GM18507 (cell line): ENCODE data around the gene NINL.

ENCODE experiments used
- DNase-seq: peaks from one replicate; pipeline ENCODE4 v3.0.0; 2011; ENCODE audit warnings: low read depth; ENCODE audit not compliant: insufficient read length; ENCODE audit errors: extremely low spot score
- FAIRE-seq: peaks from 2 replicates; lab custom pipeline; 2011; peaks lifted over from hg19 to GRCh38; lab: Jason Lieb, UNC

NINL gene

DNA sequence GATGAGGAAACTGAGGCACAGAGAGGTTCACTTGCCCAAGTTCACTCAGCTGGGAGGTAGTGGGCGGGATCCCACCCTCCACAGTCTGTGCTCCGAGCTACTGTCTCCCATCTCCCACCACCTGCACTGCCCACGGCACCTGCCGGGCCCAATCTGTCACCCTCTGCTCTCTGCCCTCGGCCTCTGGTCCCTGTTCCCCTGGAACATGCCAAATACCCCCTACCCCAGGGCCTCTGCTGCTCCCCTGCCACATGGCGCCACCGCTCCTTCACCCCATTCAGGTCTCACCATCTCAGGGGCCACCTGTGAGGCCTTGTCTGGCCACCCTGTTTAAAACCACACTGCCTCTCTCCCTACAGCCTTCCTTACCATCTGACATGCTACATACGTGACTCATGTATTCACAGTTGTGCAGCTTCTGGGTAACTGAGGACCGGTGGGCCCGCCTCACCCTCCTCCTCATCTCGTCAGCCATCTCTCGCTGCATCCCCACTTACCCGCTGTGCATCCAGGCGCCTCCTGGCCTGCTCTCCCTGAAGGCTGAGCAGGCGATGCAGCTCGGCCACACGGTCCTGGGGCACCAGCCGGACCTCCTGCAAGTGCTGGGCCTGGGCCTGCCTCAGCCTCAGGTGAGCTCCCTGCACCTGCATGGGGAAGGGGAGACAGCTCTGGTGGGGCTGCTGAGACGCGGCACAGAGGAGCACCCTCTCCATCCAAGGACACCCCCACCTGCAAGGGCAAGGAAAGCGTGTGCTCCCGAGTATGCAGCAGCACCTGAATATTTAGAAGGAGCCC, 127.2 kb downstream of the NINL start:
- FAIRE-seq, result no peak

DNA sequence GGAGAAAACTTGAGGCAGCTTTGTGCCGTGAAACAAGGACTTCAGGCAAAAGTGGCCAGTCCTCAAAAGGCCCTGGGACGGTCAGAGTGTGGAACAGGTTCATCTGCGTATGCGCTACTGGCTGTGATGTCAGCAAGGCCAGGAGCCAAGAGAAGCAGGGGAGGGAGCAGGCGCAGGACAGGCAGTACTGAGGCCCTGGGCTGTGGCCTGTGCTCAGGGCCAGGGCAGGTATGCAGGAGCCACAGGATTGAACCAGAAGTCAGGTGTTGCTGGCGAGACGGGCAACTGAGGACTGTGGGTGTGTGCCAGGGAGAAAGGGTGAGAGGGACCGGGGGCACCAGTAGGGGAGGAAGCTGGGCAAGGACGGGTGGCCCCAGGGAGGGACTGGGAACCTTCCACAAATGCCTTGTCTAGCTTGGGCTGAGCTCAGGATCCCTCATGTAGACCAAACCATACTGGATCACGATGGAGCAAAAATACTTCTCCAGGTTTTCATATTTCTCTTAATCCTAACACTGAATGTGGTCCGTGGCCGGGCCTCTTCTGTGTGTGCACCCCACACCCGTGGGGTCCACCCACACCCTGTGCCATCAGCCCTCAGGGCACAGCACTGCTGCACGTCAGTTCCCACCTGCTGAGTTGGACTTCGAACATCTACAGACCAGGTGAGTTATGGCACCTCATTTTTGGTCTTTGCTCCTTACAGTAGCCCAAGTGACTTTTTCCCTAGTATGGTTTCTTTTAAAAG, 131.0 kb downstream of the NINL start:
- DNase-seq (no peak), FAIRE-seq (no peak)

More for the DNA sequence above, 127.2 kb downstream of the NINL start:
- no peak for DNase-seq

DNA sequence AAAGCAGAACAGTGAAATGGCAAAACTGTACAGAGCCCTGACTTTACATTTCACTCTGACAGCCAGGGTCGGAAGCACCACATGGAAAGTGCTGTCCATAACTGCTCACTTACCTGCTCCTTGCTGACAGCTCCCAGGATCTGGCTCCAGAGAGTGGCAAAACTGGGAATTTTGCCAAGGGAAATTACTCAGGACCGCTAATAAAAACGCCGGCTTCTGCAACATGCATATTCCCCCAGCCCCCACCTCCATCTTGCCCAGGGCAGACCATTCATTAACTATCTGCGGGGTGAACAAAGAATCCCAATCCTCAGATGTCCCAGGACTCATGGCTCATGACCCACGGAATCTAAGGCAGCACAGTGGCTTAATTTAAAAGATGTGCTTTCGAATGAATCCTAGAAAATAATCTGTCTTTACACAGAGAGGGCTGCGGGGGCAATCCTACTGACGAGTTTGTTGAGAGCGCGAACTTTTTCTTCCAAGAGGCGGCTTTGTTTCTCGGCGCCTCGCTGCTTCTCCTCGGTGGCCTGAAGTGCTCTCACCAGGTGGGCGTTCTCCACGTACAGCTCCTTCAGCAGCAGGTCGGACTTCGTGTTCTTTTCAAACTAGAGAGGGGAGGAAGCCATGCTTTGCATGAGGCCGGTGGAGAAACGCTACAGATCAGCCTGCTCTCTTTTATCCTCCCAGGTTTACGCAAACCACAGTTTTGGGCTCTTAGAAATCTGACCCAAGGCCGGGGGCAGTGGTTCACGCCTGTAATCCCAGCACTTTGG, 132.1 kb downstream of the NINL start:
- FAIRE-seq, result no peak
- no peak for DNase-seq

DNA sequence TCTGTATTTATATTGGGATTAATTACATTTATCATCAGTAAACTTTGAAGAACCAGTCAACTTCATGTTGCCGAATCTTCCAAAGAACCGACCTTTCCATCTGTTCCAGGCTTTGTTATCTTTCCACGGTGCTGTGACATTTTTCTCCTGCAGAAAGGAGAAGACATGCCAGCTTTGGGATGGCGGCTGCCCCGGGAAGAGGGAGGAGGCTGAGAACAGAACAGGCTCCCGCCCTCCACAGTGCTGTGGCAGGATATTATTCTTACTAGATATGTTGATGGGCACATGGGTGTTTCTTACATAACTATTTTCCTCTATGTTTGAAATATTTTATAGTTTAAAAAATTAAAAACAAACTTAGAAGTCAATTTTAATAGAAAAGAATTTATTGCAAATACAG, 133.0 kb downstream of the NINL start:
- FAIRE-seq (no peak), DNase-seq (no peak)

DNA sequence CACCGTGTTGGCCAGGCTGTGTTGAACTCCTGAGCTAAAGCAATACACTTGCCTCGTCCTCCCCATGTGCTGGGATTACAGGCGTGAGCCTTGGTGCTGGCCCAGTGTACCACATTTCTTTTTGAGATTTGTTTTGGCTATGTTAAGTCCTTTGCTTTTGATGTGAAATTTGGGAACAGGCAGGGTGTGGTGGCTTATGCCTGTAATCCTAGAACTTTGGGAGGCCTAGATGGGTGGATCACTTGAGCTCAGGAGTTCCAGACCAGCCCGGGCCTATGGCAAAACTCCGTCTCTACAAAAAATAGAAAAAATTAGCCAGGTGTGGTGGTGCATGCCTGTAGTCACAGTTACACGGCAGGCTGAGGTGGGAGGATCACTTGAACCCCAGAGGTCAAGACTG, 137.7 kb downstream of the NINL start:
- no peak for FAIRE-seq
- DNase-seq, result no peak

DNA sequence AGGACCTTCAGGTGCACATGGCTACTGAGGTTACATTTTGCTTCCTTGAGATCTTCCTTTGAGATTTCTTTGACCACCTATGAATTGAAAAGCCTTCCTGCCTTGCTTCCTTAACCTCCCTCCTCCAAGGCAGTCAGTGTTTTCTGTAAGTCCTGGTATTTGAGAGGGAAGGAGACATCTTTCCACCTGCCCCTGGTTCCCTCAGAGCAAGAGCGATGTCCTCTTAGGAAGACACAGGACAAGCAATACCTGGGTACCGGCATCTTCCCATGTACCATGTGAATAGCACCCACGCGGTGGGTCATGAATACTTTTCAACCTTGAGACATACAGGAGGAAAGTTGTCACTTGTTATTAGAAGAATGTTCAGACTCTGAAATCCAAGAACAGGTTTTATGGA, 140.8 kb downstream of the NINL start:
- DNase-seq (no peak), FAIRE-seq (no peak)

DNA sequence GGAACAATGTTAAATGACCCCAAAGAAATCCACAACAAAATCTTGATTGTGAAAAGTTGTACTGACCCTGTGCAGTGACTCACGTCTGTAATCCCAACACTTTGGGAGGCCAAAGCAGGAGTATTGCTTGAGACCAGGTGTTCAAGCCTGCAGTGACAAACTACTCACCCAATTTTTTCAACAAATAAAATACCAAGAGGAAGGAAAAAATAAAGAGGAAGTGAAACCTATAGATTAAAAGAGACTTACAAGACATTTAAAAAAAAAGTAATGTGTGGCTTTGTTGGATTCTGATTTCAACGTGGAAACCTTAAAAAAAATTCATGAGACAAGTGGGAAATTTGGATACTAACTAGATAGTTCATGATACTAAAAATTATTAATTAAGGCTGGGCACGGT, 146.0 kb downstream of the NINL start:
- FAIRE-seq (no peak), DNase-seq (no peak)

DNA sequence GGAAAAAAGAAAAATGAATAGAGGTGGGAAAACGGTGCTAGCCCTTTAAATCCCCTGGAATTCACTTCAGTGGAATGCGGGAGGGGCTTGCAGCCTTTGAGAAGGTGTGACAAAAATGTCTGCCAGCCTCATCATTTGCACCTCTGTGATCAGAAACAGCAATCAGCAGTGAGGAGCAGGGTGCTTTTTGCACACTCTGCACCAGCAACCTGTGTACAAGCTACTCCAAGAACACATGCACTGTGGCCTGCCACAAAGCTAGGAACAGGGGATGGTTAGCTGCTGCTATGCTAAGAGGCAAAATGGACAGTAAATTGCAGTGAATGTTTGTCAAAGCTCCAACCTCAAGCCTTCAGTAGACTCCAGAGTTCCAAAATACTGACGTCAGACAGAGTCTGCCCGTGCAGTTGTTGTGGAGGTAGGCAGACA, 148.2 kb downstream of the NINL start:
- no peak for FAIRE-seq

DNA sequence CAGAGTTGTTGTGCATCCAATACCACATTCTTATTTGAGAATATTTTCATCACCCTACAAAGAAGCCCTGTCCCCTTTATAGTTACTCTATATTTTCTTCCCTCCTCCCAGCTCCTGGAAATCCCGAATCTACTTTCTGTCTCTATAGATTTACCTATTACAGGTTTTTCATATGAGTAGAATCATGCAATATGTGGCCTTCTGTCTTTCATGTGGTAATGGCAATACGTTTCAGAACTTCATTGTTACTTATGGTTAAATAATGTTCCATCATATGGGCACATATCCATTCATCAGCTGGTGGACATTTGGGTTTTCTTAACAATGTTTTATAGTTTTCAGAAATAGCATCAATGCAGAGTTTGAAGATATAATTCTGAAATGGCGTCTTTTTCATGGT, 160.8 kb downstream of the NINL start:
- DNase-seq (no peak), FAIRE-seq (no peak)

More for the DNA sequence above, 148.2 kb downstream of the NINL start:
- DNase-seq, result no peak

DNA sequence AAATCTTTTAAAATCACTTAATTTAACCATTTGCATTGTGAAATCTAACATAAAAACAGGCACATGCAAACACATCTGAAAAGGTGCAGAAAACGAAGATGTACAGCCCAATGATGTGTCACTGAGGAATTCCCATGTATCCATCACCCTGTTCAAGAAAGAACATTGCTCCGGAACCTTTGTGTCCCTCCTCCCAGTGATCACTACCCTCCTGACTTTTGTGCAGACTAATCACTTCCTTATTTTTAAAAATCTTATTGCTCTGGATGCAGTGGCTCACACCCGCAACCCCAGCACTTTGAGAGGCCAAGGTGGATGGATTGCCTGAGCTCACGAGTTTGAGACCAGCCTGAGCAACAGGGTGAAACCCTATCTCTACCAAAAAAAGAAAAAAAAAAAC, 163.3 kb downstream of the NINL start:
- DNase-seq, result no peak
- no peak for FAIRE-seq

DNA sequence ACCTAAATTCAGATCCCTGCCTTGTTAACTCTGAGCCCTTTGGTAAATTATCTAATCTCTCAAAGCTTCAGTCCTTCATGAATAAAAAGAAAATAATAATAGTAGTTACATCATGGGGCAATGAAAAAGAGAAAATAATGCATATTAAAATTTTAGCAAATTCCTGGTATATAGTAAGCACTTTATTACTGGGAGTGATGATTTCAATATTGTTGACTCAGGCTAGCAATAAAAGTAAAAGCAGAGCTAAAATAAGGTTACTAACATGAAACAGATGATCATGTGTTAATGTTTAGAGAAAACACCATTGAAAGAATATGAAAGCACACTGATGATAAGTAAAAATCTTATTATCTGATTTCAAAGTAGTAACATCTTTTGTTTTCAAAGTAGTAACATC, 164.2 kb downstream of the NINL start:
- no peak for FAIRE-seq
- no peak for DNase-seq

DNA sequence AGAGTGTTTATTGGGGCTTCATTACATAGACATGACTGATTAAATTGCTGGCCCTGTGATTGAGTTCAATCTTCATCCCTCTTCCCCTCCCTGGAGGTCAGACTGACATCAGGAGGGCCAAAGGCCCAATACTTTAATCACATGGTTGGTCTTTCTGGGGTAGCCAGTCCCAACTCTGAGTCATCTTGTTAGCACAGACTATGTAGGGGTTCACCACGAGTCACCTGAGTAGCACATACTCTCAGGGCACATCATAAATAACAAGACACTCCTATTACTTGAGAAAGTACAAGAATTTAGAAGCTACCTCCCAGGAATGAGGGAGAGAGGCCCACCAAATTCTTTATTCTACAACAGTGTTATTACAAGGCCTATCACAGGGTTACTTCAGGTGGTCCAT, 166.6 kb downstream of the NINL start:
- no peak for DNase-seq
- FAIRE-seq, result no peak

DNA sequence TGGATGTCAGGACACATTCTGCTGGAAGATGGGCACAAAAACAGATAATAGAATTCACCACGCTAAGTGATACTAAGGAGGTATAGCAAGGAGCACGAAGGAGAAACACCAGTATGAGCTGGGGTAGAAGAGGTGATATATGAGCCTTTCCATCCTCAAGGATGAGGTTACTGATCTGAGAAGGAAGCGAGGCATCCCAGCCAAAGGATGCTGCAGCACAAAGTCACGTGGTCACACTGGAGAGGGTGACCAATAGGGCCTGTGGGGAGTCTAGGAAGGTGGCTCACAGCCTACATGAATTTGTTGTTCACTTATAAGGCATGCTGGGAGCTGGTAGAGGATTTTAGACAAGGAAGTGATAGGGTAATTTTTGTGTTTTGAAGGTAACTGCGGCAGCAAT, 176.4 kb downstream of the NINL start:
- FAIRE-seq (no peak), DNase-seq (no peak)

DNA sequence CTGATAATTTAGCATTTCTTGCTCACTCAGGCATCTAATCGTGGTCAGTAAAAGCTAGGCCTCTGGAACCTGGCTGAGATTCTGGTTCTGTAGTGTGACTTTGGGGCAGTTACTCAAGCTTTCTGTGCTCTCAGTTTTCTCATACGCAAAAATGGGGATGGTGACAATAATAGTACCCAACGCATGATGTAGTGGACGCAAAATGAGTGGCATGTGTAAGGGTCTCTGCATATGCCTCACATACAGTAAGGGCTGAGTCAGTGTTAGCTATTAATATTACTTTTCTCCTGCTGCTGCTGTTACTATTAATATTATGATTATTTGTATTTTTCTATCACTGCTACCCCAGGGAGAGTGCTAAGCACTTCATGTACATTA, 177.2 kb downstream of the NINL start:
- FAIRE-seq, result no peak
- DNase-seq, result no peak

DNA sequence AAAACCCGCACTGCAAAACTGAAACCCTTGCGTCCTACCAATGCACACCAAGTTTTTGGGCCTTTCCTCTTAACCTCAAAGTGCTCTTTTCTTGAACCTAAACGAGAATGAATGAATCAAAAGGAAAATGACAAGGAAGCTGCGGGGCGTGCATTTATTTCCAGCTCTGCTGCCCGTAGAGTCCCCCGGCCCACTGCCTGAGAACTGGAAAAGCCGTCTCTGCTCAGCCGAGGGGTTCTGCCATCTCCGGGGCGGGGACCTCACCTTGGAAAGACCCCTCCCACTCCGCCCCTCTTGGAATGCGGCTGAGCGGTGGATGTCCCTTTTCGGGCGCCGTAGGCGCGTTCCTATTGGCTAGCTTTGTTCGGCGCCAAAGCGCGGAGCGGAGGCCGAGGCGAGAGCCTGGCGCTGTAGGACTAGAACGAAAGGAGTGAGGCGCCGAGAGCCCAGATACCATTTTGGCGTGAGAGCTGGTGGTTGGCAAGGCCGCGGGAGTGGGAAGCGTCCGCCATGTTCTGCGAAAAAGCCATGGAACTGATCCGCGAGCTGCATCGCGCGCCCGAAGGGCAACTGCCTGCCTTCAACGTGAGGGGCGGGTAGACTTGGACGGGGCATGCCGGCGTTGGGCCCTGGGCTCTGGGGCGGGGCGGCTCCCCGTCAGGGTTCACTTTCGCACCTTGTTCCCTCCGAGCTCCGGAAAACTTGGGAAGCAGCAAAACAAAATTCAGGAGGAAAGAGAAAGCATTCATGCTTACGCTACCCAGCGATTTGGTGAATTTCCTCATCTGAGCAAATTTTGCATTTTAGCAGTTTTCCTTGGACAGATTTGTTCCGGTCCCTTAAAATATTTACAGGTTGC, 177.8 kb downstream of the NINL start, which contains the start of gene GINS1:
Gene GINS1 (plus strand): TSS at position 363 of the 859 bp plus-strand sequence. CDS start 148 bp downstream, at position 511.
- DNase-seq (peak; percentile 87), FAIRE-seq (peak; percentile 95)
